ENCODE measurements around the gene PDLIM1.

GRCh38 chr10:95268438-95268837 lies 22.4 kb downstream of the PDLIM1 start:
- TF ChIP-seq, protein P1, sequence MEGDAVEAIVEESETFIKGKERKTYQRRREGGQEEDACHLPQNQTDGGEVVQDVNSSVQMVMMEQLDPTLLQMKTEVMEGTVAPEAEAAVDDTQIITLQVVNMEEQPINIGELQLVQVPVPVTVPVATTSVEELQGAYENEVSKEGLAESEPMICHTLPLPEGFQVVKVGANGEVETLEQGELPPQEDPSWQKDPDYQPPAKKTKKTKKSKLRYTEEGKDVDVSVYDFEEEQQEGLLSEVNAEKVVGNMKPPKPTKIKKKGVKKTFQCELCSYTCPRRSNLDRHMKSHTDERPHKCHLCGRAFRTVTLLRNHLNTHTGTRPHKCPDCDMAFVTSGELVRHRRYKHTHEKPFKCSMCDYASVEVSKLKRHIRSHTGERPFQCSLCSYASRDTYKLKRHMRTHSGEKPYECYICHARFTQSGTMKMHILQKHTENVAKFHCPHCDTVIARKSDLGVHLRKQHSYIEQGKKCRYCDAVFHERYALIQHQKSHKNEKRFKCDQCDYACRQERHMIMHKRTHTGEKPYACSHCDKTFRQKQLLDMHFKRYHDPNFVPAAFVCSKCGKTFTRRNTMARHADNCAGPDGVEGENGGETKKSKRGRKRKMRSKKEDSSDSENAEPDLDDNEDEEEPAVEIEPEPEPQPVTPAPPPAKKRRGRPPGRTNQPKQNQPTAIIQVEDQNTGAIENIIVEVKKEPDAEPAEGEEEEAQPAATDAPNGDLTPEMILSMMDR (IDR thresholded peaks at IDR 0.05; ENCODE audit: insufficient read depth, low read length, poor library complexity, severe bottlenecking) = no peak
- no peak for TF ChIP-seq EZH2phosphoT487 (conservative IDR thresholded peaks at IDR 0.05; ENCODE audit: low read length)
